Dedifferentiated amniotic fluid mesenchymal stem cell (primary cell): Measurements from ENCODE around the gene SWAP70.

Experiments used
- DNase-seq: peaks from one replicate; pipeline ENCODE4 v3.0.0-alpha.2; 2016; ENCODE audit errors: extremely low spot score

SWAP70 gene

DNA sequence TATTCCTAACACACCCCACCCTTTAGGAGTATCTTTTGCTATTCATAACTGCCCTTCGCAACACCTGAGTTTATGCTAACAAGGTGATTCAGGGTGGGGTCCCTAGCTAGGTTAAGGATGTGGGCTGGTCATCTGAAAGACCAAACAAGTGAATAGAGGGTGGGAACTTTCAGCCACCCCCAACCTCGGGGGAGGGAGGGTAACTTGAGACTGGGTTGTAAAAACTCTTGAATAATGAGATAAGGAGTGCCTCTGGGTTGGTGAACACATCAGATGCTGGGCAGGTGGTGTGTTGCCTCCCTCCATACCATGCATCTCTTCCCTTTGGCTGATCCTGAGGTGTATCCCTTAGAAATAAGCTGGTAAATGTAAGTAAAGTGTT, 111.5 kb downstream of the SWAP70 start:
- DNase-seq: no peak

DNA sequence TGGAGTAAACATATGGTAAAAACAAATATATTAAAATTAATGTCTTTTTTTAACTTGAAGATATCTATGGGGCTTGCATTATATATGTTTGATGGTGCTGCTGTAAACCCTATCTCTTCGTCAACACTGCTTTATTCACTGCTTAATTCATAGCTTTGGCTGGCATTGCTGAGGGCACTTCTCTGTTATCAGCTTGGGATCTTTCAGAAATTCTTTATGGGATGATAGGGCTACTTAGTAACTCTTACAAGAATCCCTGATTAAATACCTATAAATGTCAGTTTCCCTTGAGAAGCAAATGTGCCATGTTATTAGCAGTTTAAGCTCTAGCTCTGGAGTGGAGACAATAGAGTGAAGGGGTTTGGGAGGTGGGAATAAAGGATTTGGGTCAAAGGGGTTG, 112.3 kb downstream of the SWAP70 start:
- DNase-seq: no peak

DNA sequence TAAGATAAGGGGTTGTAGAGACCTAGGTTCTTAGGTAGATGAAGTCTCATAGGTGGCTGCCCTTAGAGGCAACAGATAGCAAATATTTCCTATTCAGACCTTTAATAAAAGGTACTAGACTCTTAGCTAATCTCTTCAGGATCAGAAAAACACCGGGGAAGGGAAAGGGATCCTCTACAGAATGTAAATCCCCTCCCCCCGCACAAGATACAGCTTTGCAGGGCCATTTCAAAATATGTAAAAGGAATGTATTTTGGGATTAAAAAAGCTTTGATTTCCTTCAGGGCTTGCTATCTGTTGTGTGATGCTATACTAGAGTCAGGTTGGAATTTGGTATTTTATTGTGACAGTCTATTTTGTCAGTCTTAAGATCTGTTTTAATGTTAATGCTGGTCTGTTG, 113.2 kb downstream of the SWAP70 start:
- no peak for DNase-seq

DNA sequence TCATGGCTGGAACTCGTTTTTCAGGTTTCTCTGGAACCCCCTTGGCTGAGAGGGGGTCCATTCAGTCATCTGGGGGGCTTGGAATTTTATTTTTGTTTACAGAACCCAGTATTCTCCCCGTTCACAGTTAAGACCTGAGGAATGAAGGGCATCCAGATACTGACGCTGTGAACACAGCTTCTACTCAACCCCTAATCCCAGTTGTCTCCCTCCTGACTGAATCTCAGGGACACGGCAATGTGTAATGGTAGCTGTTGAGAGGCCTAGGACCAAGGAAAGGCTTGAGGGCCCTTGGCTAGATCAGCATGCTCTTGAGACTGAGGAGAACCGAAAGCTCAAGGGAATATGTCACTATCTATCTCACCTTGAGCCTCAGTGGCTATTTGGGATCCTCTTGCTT, 113.6 kb downstream of the SWAP70 start:
- DNase-seq: no peak

DNA sequence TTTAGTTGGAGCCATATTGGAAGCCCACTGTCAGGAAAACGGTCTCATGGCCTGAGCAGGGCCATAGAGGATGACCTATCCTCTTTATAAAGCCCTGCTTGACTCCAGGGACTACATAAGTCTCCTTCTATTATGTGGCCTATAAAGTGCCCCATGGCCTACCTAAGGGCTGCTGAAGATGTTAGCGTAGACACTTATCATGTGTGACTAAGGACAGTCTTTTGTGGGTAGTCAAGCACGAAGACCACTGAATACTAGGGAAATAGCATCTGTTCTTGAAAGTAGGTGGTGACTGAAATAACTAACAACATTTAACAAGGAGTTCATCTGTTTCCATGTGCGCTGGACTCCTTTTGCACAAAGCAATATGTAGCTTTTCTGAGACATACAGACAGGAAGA, 117.1 kb downstream of the SWAP70 start:
- DNase-seq: no peak

DNA sequence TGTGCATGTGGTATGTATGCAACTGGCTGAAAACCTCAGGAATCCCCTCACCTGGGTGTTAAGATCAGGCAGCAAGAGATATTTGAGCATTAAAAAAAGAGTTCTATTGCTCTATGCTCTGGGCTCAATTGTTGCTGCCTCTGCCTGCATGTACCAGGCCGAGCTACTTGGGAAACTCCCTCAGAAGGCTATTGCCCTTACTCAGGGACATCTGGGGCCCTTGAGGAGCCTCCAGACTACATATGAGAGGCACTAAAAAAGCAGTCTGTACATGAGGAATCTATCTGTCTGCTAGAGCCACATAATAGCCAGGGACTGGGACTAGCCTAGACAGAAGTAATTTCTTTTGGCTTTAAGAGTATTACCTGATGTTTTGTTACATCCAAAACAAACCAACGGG, 120.1 kb downstream of the SWAP70 start:
- DNase-seq: no peak

DNA sequence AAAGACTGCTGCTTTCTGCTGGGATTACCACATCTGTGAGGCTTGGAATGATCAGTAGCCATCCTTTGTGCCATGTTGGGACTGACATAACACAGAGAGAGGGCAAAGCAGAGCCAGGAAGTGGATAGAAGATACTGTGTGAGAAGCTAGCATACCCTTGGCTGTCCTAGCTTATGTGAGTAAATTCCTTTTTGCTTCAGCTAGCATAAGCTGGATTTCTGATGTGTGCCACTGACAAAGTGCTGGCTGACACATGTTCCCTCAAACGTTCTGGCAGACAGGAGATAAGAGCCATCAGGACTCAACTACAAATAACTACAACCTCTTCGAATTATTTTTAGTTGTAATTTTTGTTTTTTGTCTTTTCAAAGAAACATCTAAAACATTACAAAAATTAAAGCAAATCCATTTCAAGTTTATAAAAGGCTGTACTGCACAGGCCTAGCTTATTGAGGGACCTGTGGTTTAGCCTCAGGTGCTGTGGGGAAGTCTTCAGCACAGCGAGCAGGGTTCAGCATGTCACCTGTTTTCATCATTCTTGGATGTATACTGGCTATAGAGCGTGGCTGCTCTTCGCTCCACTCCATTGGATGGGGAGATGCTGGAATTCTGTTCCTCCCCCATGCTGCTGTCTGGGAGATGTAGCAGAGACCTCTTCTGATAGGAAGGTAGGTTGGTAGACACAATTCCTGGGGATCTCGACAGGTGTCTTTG, 120.9 kb downstream of the SWAP70 start:
- no peak for DNase-seq

DNA sequence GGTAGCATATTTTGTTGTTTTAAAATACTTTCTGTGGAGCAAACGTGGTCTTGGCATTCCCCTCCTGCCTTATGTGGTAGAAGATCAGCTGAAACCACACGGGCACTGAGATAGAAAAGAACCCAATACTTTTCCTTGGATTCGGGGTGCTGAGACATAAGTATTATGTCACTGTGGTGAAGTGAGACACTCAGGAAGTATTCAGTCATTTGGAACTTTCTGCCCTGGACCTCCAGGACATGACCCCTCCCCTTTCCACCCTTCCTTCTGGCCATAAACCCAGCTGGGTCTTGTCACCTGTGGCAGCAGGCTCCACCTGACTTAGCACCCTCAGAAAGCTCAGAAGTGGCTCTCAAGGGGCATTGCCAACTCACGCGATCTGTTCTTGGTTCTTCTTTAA, 123.4 kb downstream of the SWAP70 start:
- DNase-seq: no peak

DNA sequence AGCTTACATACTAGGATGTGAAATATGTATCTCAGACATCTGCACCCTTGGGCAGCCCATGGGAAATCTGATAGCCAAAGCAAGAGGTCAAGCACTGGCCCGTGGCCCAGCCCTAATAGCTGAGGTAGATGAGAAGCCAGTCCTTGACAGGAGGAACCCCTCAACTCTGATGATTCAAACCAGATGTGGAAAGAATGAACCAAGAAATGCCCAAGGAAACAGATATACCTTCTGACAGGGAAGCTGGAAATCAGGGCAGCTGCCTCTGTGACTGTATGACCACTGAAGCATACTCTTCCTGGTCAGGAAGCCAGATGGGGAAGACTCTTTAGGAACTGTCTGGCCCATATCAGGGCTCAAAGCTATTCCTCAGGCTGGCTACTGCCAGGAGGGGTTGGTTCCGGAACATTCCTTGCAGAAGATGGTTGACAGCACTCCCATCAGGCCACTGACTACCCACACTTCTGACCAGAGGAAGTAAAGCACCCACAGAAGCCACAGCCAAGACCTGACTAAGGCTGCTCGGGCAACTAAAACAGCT, 124.2 kb downstream of the SWAP70 start:
- peak; percentile 86 for DNase-seq

DNA sequence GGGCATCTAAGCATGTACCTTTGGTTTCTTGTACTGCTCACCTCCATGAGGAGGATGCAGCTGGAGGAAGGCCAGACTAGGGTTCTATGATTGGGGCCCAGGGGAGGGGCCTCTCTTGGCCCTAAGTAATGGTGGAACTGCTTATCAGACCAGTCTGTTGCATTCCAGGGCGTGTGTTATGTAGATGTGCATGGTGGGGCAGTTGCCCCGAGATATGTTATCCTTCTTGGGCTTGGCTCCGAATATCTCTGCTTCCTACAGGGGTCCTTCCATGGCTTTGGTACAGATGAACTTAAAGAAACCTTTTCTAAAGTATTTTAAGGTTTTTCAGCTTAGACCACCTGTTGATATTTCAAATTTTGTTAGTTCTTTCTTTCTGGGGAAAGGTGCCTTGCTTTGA, 126.0 kb downstream of the SWAP70 start:
- DNase-seq: no peak

DNA sequence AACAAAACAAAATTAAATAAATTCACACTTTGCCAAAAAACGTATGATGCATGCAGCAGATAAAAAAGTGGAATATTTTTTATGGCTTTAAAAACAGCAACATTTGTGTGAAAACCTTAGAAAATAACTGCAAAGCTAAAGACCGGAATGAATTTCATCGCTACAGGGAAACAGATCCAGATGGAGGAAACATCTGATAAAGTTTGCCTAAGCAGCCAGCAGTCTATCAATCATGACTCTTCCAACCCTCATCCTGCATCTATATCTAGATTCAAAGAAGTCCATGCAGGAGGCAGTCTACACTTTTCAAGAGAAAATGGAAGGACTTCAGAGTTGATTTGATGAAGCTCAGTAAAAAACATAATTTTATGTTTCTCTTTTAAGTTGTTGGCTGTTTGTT, 126.8 kb downstream of the SWAP70 start:
- DNase-seq: no peak

DNA sequence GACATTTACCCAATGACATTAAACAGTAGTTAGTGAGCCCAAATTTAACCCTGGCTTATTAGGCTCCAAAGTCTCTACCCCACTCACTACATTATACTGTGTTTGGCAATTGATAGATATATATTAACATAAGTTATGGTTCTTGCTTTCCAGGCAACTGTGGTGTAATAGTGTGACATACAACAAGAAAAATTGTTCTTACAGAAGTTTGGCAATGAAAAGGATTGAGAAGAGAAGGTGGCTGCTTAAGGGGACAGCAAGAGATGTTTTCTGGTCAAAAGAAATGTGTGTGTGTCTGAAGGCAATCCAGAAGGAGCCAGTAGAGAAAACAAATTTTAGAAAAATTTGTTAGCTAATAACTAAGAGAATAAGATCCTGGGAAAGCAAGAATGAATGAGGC, 132.4 kb downstream of the SWAP70 start:
- no peak for DNase-seq

DNA sequence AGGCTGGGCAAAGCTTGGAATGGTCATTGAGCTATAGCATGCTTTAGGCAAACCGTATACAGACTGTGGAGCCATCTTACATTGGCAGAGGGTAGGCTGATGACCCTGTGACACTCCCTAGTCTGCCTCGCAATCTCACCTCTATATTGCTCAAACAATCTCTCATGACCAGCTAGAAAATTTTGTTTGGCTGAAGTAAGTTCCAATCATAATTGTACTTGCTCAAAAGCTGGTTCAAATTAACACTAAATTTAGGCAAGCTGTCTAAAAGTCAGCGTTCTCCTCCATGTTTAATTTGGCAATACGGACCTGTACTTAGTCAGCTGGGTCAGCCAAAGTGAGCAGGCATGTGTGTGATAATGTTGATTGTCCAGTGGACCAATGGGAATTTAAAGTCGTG, 133.0 kb downstream of the SWAP70 start:
- no peak for DNase-seq

DNA sequence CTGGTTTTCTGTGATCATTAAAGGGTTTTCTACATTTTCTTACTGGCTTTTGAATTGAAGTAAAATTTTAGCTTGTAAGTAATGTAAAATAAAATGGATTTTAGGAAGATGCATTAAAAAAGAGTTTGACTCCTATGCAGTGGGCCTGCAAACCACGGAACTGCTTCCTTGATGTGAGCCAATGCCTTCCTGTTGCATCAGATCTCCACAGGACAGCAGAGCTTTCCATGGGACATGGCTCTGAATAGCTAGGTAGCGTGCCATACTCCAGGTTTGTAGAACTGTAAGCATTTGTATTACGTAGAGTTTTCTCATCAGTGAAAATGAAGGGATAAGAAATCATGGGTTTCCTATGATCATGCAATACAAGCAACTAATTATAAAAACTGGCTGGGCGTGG, 133.4 kb downstream of the SWAP70 start:
- DNase-seq: no peak

DNA sequence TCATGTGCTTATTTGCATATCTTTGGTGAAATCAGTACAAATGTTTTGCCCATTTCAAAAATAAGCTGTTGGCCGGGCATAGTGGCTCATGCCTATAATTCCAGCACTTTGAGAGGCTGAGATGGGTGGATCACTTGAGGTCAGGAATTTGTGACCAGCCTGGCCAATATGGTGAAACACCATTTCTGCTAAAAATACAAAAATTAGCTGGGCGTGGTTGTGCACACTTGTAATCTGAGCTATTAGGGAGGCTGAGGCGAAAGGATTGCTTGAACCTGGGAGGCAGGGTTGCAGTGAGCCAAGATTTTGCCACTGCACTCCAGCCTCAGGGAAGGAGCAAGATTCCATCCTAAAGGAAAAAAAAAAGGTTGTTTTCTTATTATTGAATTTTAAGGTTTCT, 136.0 kb downstream of the SWAP70 start:
- peak; percentile 44 for DNase-seq

DNA sequence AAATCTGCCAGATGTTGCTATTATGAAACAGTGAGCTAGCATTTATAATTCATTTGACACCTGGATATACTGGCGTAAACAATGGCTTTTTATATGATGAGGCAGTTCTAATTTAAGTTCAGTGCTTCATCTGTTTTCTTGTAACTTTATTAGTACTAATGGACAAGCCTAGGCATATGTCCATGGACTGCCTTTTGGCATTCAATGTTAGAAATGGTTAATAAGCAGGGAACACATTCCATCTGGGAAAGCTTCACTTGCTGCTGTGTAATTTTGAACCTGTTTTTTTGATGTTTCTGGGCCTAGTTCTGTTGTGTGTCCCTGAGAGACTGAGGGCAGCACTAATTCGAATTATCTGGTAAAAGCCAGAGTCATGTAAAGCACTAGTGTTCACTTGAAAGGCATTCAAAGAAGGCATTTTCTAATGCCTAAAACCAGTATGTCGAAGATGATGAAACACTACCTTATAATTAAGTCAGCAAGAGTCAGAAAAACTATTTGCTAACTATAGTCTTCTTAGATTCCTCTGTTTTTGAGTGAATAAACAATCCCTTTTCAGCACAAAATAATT, 138.5 kb downstream of the SWAP70 start:
- DNase-seq: peak; percentile 96
